ENCODE measurements around the gene FGF1. TPM values are rescaled to one million over a fixed set of nuclear protein-coding genes. Genes with fewer than 3 reads are reported as not detected.

Gene FGF1
- total and polyA plus RNA-seq, 11 donors, result 8.7 to 74.7 (median 49.0) TPM

DNA sequence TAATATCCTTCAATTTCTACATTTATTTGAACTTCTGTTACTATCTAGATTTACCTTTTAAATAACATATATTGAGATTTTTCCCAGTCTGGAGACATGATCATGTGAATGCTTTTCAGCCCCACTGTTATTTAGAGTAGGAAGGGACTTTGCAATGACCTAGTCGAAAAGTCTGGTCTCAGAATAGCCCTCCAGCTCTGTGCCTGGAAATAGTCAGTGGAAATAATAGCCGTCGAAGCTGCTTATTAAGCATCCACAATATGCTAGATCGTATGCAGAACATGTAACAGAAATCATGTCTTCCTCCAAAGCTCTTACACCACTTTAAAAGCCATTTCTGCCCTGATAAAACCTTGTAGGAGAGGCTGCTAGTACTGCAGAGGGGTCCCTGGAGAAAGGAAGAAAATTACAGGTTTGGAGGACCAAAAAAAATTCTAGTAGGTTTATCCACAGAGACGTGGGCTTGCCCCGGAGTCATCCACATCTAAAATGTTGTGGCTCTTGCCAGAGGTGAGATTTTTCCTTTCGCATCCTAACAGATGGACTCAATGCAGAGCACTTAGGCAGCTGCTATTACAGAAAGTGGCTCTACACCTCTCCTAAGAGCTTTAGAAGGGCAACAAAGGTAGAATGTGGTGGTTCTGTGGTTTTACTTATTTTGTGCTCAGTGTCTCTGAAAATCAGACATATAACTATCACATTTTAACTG lies 2.5 kb upstream of the FGF1 start:
- H3K27ac ChIP-seq, result peak overlapping the region in 11 of 12 donors; percentile 17 to 88 (median 56)
- DNase-seq, result no peak
- H3K36me3 ChIP-seq, result no peaks in the 10 kb centered on the region
- intact Hi-C loops (cut with DNase I), result loop anchor here in 1 of 10 donors (1.0 kb wide), 1 partner anchor 28 kb away; no protein-coding TSS in a partner anchor
- TF ChIP-seq, protein P1, sequence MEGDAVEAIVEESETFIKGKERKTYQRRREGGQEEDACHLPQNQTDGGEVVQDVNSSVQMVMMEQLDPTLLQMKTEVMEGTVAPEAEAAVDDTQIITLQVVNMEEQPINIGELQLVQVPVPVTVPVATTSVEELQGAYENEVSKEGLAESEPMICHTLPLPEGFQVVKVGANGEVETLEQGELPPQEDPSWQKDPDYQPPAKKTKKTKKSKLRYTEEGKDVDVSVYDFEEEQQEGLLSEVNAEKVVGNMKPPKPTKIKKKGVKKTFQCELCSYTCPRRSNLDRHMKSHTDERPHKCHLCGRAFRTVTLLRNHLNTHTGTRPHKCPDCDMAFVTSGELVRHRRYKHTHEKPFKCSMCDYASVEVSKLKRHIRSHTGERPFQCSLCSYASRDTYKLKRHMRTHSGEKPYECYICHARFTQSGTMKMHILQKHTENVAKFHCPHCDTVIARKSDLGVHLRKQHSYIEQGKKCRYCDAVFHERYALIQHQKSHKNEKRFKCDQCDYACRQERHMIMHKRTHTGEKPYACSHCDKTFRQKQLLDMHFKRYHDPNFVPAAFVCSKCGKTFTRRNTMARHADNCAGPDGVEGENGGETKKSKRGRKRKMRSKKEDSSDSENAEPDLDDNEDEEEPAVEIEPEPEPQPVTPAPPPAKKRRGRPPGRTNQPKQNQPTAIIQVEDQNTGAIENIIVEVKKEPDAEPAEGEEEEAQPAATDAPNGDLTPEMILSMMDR (IDR thresholded peaks at IDR 0.05), result no peak
- no peak for TF ChIP-seq POLR2A (IDR thresholded peaks at IDR 0.05)
- no peaks in the 10 kb centered on the region for H3K27me3 ChIP-seq
- ATAC-seq, result peak in 3 of 4 donors; percentile 30 to 65 (median 53)
- peak overlapping the region in 1 of 12 donors; percentile 11 for H3K4me3 ChIP-seq
- peaks cover 0 to 74% (median 49%) of the 10 kb centered on the region in 12 donors for H3K4me1 ChIP-seq
- no peaks in the 10 kb centered on the region for H3K9me3 ChIP-seq
- 42 to 57% (median 55%) methylated on average over 7 of the region's 7 CpGs for WGBS, 4 donors

- peaks cover 0 to 73% (median 56%) of the 10 kb centered on the region in 12 donors for H3K4me1 ChIP-seq
- peak overlapping the region in 9 of 12 donors; percentile 31 to 89 (median 76) for H3K27ac ChIP-seq
- WGBS, 4 donors, result 82 to 95% (median 91%) methylated on average over 4 of the region's 4 CpGs
- intact Hi-C loops (cut with DNase I), result no loop called here
- ATAC-seq, result no peak
- no peak overlapping the region for H3K4me3 ChIP-seq
- no peaks in the 10 kb centered on the region for H3K36me3 ChIP-seq
- TF ChIP-seq, protein P1 (IDR thresholded peaks at IDR 0.05), result no peak
- no peak for TF ChIP-seq POLR2A (IDR thresholded peaks at IDR 0.05)
- no peak for DNase-seq
- H3K9me3 ChIP-seq, result no peaks in the 10 kb centered on the region
- no peaks in the 10 kb centered on the region for H3K27me3 ChIP-seq
Observed at GRCh38 chr5:142686968-142687367, 1.1 kb upstream of the FGF1 start.

- WGBS, 4 donors, result 36 to 45% (median 42%) methylated on average over 11 of the region's 11 CpGs
- Histone ChIP-seq H3K4me1 (peaks cover 0 to 72% (median 56%) of the 10 kb centered on the region in 12 donors), H3K36me3 (no peaks in the 10 kb centered on the region), H3K27ac (peak overlapping the region; percentile 29 to 89 (median 74)), H3K27me3 (no peaks in the 10 kb centered on the region), H3K4me3 (peak overlapping the region in 3 of 12 donors; percentile 3 to 35 (median 18)), H3K9me3 (no peaks in the 10 kb centered on the region)
- ATAC-seq (peak in 3 of 4 donors; percentile 3 to 22 (median 14)), DNase-seq (peak in 1 of 5 donors; percentile 30)
- intact Hi-C loops (cut with DNase I), result no loop called here
- TF ChIP-seq, protein P1 (IDR thresholded peaks at IDR 0.05), result no peak
- TF ChIP-seq POLR2A (IDR thresholded peaks at IDR 0.05), result no peak
Observed at GRCh38 chr5:142686210-142686734, 382 bp upstream of the FGF1 start.

- DNase-seq, result no peak
- Histone ChIP-seq H3K4me1 (peaks cover 0 to 70% (median 56%) of the 10 kb centered on the region in 12 donors), H3K36me3 (peaks cover 0 to 4% (median 0%) of the 10 kb centered on the region in 9 donors), H3K9me3 (no peaks in the 10 kb centered on the region), H3K4me3 (peak overlapping the region in 9 of 12 donors; percentile 2 to 35 (median 24)), H3K27me3 (no peaks in the 10 kb centered on the region), H3K27ac (peak overlapping the region in 11 of 12 donors; percentile 23 to 89 (median 76))
- no peak for TF ChIP-seq POLR2A (IDR thresholded peaks at IDR 0.05)
- TF ChIP-seq, protein P1 (IDR thresholded peaks at IDR 0.05), result no peak
- intact Hi-C loops (cut with DNase I), result no loop called here
- ATAC-seq, result peak in 2 of 4 donors; percentile 22 to 34
- 9 to 35% (median 23%) methylated on average over 9 of the region's 9 CpGs for whole genome bisulfite sequencing, 4 donors
Observed at GRCh38 chr5:142684508-142685041, 1.3 kb downstream of the FGF1 start.

Measured in heart left ventricle (tissue), 16 donors.